Left renal pelvis (tissue), 4 donors: ENCODE measurements around the gene IL6R. TPM values are rescaled to one million over a fixed set of nuclear protein-coding genes. Genes with fewer than 3 reads are reported as not detected.
"Not testable (repeated sequence)": the region's sequence is repeated elsewhere in the genome, so short reads cannot be mapped to it uniquely, and the experiment has no call there.

Experiments used
- DNase-seq, 4 donors: peaks; one replicate each; pipeline ENCODE4 v3.0.0-alpha.2; 2013; ENCODE audit warnings: low read depth in 4 of 4, low spot score in 3 of 4
- polyA plus RNA-seq, 4 donors: library from polyadenylated mRNA; unstranded; fragments of 120-200 nt; gene quantifications; one replicate each; pipeline ENCODE4 v1.2.1, GENCODE V29; 2013; ENCODE audit not compliant: insufficient read length in 4 of 4

The IL6R gene
- polyA plus RNA-seq, 4 donors: 4.6 to 6.6 (median 5.4) TPM

DNA sequence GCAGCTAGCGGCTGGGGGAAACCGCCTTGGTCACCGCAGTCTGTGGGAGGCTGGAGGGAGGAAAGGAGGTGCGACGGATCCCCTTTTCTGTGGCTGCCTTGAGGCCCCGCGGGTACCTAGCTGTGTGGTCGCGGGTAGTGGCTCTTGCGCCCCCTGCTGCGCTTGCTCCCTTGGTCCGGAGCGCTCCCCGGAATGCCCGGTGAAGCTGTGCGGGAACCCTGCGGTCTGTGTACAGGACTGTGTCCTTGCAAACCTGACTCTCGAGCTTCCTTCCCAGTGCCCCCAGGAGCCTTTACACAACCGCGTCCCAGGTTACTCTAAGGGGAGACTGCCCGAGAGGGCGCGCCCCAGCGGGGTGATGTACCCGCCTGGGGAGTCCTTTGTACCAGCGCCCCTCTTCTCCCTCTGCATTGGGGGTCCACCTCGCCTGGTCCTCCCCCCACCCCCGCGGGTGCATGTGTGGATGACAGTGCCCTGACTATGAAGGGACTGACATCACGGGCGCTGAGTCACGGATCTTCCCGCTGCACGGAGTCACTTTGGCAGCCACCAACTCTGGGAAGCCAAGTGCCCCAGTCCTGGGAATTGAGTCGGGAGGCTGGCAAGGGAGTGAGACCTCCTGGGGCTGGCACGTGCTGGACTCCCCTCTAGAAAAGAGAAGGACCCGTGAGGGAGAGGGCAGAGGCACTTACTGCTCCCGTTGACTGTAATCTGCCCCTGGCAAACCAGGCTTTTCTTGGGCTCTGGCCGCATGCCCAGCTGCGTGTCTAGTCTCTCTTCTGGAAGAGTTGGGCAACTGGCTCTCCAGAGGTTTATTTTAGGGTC is 816 bp downstream of the IL6R start:
- DNase-seq: no peak

DNA sequence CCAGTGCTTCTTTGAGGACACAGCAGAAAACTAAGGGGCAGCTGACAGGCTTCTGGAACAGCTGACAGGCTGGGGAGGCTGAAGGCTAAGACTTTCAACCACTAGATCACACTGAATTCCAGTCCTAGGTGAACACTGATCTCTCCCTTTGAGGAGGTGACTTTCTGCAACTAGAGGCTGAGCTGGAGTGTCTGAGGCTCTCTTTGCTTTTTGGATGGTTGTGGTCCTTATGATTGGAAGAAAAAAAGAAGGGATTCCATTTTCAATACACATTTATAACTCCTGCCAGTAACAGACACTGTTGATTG is 1.4 kb downstream of the IL6R start:
- DNase-seq: no peak

- no peak for DNase-seq
Observed at GRCh38 chr1:154406886-154407197, 1.7 kb downstream of the IL6R start.

DNA sequence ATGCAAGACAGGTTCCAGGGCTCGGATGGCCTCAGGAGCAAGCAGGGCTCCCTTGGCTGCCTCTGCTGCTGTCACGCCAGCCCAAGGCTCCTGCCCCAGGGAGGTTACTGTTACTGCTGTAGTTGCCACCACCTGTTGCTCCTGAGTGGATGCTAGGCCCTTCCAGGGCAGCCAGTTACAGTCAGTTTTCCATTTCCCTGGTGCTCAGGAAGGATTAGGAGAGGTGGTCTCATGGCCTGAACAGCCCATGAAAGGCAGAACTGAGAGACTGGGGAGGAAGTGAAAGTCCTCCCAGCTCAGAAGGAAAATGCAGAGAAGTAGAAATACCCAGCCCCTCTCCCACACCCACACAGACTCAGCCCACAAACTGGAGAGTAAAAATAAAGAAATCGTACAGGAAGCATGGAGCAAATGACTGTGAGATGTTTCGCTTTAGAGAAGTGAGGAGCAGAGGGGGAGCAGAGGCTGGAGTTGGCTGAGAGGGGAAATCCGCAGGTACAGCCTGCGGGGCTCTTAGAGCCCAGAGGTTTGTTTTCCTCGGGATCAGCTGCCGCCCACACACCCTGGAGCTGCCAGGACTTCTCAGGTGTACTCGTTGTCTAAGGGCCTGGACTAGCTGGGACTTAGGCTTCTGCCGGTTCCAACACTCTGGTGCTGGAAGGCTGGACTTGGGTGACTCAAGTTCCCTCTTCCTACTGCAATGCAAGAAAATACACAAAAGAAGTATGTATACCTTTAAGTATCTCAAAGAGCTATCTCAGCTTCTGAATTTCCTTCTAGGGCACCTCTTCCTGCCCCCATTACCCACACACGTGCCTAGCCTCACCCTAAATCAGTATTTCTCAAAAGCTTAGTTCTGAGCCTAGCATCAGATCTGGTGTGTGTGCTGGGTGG is 2.3 kb downstream of the IL6R start:
- DNase-seq: no peak

GRCh38 chr1:154408174-154408777 is 3.1 kb downstream of the IL6R start:
- no peak for DNase-seq

- no peak for DNase-seq
Observed at GRCh38 chr1:154410185-154410827, 5.2 kb downstream of the IL6R start.

GRCh38 chr1:154411525-154411924 is 6.4 kb downstream of the IL6R start:
- no peak for DNase-seq

DNA sequence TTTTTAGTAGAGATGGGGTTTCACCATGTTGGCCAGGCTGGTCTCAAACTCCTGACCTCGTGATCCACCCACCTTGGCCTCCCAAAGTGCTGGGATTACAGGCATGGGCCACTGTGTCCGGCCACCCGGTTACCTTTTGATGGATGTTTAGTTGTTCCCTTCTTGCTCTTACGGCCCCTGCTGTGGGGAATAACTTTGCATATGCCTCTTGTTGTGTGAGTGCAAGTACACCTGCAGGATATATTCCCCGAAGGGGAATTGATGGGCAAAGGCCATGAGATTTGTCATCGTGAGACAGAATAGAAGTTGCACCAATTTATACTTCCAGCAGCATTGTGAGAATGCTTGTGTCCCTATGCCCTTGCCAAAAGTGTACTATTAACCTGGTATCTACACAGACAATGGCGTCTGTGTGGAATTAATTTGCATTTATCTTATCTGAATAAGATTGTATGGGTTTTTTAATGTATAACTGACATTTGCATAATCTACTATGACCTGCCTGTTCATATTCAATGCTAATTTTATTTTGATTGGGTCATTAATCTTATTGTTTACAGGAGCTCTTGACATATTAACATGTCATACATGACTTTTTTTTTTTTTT is 8.1 kb downstream of the IL6R start:
- DNase-seq: no peak

- DNase-seq: no peak
Observed at GRCh38 chr1:154414606-154415005, 9.5 kb downstream of the IL6R start.

GRCh38 chr1:154416471-154417337 is 11.6 kb downstream of the IL6R start:
- no peak for DNase-seq

- DNase-seq: no peak
Observed at GRCh38 chr1:154417338-154417608, 12.1 kb downstream of the IL6R start.

DNA sequence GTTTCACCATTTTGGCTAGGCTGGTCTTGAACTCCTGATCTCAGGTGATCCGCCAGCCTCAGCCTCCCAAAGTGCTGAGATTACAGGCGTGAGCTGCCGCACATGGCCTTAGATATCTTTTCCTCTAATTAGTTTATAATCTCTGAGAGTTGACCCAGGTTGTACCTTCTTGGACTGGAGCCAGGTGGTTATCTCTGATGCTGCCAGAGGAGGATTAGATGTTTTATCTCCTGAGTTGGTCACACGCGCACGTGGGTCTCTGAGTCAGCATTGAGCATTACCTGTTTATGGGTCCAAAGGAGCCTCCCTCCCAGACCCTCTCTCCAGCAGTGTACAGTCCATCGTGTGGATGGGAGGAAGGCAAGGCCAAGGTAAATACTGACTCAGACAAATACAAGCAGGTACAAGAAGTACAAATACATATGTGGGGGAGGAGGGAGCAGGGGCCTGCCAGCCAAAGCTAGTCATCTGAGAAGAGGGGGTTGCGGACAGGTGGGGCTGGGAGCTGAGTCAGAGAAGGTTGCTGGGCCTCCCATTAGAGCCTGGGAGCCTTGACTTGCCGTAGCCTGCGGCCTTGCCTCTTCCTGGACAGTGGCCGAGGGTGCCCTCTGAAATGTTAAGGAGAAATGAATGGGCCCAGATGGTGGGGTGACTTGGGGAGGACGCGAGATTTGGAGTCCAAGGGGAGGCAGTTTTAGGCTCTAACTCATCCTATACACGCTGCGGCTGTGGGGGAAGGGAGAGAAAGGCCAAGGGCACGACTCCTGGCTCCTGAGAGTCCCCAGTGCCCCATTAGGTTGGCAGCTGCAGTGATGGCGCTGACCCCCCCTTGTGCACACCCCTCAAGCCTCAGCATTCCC is 13.1 kb downstream of the IL6R start:
- DNase-seq: no peak

- no peak for DNase-seq
Observed at GRCh38 chr1:154418923-154419619, 13.9 kb downstream of the IL6R start.

GRCh38 chr1:154419620-154420571 is 14.8 kb downstream of the IL6R start:
- no peak for DNase-seq

DNA sequence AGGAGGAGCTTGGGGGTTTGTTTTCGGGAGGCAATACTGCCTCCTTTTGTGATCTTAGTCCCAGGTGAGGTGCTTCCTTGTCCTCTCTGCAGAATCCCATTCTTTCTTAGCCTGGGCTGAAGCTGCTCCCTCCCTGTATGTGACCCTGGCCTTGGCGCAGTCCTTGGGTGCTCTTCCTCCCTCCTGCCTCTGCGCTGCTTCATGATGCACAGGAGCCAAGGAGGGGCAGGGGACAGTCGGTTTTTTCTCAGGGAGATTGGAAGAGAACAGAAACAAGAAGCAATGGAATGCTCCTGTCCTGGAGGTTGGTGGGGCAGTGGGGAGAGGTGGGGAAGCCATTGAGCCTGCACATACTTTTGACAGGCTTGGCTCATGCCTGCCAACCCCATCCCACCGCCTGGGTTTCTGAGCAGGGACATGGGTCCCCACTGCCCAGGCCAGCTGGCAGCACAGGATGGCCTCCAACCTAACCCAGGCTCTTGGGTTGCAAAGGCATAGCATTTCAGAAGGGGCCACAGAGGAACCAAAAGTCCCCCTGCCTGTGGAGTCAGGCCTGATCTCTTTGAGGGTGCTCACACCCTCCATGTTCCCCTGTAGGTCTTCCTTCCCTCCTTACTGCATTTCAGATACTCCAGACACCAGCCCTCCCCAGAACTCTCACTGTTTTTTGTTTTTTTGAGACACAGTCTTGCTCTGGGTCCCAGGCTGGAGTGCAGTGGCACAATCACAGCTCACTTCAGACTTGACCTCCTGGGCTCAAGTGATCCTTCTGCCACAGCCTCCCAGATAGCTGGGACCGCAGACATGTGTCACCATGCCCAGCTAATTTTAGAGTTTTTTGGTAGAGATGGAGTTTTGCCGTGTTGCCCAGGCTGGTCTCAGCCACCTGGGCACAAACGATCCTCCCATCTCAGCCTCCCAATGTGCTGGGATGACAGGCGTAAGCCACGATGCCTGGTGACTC is 16.1 kb downstream of the IL6R start:
- no peak for DNase-seq

DNA sequence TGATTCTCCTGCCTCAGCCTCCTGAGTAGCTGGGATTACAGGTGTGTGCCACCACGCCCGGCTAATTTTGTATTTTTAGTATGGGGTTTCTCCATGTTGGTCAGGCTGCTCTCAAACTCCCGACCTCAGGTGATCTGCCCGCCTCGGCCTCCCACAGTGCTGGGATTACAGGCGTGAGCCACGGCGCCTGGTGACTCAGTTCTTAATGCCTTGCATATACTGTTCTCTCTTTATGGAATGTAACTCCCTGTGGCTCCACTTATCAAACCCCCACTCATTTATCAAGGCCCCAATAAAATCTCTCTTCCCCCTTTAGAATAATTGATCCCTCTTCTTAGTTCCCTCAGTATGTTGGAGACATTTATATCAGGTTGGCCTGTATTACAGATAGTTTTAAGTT is 16.9 kb downstream of the IL6R start:
- DNase-seq: not testable (repeated sequence)
